Inflammatory macrophage (primary cell): ENCODE measurements around the gene NFATC2.
"Not testable (repeated sequence)": the region's sequence is repeated elsewhere in the genome, so short reads cannot be mapped to it uniquely, and the experiment has no call there.

Experiments used
- DNase-seq, 2 donors: peaks; one replicate each; pipeline ENCODE4 v3.0.0-alpha.2; 2020 to 2022

NFATC2 gene

DNA sequence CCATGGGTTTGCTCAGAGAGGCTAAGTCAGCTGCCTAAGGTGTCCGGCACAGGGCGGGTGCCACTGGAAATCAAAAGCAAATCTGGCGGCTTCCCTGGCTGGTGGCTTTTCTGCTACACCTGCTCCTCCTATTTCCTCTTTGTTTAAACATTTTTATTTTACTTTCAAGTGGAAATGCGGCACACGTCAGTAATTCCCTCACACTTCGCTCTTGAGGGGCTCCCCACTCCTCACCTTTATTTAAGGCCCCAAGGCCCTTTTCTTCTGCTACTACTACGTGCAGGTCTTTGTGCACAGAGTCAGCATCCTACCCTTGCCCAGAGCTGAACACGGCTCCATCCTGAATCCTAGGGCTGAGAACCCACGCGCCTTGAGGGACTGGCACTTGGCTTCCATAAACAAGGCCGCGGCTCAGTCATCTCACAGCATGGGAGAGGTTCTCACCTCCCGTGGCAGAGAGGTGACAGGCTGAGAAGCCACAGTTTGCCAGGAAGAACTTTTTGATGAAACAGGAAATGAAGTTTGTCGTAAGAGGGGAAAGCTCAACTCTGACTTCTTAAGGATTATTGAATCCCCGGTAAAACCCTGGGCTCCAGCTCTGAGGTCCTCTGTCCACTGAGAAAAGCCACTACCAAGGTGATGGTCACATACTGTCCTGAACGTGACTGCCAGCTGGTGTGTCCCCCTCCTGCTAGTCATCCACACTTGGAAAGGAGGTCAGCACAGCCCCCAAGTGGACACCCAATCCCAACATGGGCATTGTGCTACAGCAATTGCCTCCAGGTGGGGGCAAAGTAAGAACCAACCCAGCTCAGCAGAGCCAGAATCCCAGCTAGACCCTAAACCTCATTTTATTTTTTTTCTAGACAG, 48.0 kb downstream of the NFATC2 start:
- no peak for DNase-seq

DNA sequence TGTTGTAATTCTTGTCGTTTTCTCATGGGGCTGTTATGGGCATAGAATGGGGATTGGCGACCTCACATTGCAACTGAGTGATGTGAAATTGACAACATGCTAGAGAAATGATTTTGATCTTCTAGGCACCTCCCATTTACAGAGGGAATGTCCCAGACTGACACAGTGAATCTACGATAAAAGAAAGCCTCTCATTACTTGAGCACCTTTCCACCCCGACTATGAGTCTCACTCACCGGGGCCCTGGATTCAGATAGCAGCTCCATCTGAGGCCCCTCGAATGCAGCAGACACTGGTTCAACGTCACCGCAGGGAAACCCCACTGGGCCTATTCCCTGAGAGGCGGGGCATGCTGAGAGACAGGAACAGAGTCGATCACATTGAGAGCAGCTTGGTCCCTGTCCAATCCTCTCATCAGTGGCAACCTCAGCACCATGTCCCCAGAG, 49.1 kb downstream of the NFATC2 start:
- DNase-seq: no peak

DNA sequence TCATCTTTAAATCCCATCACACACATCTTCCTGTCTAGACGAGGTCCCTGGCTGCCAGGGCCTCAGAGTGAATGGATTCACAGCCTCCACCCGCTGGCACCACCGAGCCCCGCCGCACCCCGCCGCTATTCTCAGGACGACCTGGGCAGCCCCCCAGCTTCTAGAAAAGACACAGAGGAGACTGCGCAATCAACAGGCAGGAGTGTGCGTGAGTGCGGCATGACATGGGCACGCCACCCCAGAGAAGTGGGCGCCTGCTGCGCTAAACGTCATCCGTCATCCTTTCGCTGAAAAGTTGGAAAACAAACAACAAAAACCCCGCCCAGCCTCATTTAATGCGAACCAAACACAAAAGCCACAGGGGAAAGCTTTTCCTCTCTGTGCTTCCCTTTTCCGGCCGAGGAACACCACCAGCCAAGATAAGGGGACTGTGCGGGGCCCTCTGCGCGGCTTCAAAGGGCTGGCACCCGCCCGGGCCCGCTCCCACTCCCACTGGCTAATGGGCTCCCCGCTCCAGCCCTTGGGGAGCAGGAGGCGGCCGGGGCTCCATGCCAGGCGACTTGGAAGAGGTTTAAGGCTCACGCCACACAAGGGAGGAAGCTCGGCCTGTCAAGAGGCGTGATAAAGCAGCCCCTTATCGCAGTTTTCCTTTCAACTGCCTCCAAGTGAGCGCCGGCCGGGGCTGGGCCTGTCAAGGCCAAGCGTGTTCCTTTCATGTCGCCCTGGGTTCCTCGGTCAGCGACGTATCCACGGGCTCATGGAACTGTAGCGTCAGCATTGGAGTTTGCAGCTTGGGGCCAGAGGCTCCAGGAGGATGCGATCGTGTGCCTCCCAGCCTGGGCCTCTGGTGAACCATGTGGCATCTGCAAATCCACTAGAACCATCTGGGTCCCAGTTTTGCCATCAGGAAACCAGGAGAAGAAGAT, 50.1 kb downstream of the NFATC2 start:
- DNase-seq: peak; percentile 12 to 56

DNA sequence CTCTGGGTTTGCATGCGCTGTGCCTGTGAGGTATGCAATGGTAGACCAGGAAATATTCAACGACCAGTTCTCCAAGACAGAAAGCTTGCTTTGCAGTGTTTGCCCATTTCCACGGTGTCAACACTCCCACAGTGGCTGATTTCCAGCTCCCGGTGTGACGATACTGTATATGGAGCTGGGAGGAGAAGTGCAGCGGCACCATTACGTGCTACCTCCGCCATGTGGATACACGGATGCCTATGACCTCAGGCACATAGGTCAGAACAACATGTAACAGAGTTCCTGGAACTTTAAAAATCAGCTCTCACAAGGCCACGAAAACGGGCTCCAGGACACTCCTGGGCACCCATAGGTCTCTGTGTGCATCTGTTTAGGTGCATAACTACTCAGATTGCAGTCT, 51.1 kb downstream of the NFATC2 start:
- no peak for DNase-seq

DNA sequence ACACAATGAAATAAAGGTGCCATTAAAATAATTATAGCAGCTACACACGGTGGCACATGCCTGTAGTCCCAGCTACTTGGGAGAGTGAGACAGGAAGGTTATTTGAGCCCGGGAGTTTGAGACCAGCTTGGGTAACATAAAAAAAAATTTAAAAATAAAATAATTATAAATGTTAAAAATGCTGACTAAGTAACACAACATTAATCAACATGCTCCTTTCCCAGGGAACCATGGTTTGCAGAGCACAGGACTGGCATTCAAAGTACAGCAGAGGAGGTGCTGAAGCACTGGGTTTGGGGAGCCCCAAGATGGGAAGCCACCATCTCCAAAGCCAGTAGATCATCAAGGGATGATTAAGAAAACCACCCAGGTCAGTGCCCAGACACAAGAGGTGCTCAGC, 51.9 kb downstream of the NFATC2 start:
- DNase-seq: no peak

DNA sequence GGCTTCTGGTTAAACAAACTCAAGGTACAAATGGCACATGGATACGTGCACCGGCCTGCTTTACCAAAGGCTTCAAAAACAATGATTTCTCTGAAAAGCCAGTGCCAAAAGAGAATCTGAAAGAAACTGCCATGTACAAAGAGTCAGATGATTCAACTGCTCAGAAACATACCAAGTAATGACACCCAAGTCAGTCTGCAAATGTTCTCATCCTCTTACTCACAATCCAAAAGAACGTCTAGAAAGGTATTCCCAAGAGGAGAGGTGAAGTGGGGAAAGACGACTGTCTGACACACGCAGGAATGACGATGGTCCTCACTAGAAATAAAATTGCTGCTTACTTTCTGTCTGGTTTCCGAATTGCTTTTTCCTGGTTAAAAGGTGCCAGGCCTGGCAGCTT, 52.9 kb downstream of the NFATC2 start:
- DNase-seq: no peak

DNA sequence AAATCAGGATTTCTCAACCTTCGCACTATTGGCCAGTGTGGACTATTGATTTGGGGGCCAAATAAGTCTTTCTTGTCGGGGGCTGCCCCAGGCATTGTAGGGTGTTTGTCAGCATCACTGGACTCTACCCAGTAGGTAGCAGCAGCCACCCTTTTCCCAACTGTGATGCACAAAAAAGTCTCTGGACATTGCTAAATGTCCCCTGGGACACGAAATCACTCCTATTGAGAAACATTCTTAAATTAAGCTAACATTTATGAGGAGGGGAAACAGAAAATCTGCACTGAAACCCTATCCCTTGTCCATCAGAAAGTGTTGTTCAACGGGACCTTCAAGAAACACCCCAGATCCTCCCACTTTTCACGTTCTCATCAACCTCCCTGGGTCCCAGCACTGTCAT, 54.2 kb downstream of the NFATC2 start:
- no peak for DNase-seq

DNA sequence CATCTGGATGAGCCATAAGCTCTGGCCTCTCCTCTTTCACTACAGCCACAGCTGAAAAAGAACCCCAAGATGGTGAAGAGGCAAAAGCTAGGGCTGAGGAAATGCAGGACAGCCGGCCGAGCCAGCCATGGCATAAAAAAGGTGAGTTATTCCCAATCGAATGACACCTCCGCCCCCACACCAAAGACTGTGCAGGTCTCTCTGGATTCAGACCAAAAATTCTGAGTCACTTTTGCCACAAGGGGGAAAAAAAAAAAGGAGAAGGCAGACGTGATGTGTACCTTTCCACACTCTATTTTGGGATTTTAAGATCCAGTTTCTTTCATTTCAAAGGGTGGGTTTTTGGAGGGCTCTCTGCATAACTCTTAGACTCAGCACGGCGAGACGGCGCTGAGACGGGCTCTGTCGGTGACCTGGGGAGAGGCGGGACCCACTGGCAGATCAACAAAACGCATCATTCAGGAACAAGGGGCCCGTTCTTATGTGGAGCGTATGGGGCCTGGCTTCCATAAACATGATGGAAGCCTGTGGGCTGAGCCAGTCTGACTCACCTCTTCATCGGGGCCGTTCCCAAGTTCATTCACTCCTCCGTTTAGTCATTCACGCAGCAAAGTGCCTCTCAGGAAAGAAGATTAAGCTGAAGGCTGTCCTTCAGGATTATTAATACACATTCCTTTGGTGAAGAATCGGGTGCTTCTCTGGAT, 54.8 kb downstream of the NFATC2 start:
- DNase-seq: no peak

DNA sequence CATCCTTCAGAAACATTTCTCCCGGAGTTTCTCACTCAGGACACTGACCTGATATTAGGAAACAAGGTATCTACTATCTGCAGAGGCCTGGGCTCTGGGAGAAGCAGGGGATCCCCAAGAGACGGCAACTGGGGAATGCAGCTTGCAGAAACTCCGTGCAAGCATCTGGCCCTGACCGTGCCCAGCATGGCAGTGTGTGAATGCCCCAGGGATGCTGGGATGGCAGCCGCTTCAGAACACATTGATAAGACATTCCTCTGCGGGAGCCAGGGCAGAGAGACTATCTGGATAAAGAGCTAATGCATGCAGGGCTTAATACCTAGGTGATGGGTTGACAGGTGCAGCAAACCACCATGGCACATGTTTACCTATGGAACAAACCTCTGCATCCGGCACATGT, 55.4 kb downstream of the NFATC2 start:
- no peak for DNase-seq

DNA sequence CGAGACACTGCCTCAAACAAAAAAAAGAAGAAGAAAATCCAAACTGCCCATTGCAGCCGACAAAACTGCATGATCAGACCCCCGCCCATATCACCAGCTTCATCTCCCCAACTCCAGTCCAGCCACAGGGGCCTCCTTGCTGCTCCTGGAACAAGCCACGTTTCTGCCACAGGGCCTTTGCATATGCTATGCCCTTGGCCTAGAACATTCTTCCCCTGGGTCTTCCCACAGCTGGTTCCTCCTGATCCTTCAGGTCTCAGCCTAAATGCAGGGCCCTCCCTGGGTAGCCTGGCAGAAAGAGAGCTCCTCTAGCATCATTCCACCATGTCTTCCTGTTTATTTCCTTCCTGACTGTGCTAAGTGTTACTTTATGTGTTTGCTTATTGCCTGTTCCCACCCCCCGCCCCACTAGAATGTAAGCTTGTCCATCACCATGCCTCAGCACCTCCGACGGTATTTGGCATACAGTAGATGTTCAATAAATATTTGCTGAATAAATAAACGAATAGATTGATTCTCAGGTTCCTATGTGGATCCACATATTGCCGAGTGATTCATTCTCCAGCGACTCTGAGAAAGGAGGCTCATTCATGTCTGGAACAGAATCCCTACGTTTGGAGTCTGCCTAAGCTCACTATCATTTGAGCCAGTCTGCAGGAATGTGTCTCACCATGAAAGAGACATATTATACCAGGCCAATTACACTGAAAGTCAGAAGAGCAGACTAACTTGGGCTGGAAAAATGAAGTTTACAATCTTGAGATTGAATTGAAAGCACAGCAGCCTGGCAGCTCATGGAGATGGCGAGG, 56.1 kb downstream of the NFATC2 start:
- no peak for DNase-seq

DNA sequence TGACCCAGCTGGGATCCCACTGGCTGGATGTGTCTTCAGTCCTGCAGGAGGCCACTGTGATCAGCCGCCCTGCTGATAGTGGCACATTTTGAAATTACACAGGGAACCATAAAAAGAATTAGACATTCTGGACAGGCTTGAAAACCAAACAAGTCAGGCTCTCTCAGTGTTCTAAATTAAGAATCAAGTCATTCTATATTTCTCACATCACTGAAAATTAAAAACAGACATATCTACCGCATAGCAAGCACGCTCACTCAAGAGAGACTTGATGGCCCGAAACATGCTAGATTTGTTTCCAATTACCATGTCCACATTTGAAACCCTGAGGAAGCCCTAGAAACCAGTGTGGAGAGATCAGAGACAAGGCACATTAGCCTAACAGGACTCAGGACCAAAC, 57.7 kb downstream of the NFATC2 start:
- DNase-seq: no peak

DNA sequence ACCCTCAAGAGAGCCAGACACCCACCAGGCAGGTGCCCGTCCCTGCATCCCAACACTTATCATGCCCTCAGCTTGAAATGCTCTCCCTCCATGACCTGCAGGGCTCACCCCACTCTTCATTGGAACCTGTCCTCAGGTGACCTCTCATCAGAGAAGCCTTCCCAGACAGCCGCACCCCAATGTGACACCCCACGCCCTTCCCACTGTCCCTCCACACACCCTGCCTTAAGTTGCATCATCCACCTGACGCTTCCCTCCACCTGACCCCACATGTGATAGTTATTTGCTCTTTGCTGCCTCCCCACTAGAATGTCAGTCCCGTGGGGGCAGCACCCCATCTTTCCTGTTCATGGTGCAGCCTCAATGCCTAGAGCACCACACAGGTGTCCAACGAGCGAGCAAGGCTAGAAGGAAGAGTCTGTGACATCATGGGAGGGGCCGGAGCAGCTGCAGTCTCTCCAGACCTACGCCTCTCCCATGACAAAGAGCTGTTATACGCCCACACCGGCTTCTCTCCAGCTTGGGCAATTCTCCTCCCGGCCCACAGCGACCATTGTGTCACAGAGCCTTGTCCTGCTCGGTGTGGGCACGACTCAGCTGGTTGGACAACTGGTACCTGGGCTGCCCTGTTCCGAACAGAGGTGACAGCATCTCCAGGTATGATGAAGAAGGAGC, 58.2 kb downstream of the NFATC2 start:
- DNase-seq: peak; percentile 69 to 85

DNA sequence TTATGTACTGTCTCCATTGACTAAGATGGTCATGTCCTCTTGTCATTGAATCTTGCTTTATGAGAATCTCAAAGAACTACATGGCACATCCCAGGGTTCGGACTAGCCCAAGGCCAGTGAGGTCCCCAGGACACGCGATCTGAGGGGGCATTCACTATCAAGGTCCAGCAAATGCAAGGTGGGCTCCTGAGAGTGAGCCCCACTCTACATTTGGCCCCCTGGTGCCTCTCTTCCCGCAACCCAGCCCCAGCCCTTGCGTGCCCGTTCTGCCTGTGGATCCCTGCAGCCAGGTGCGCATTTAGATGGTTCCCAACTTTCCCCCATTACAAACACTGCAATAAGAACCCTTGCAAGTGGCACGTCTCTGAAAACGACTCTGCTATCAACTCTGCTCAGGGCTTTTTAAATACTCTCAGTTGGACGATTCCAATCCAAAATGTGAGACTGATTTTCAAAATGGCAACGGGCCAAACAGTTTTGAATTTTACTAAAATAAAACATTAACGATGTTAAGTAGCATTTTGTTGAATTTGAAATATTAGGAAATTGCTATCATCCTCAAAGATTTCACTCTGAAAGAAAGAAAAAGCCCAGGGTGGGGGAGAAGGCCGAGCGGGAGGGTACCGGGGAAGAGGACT, 59.6 kb downstream of the NFATC2 start:
- no peak for DNase-seq

DNA sequence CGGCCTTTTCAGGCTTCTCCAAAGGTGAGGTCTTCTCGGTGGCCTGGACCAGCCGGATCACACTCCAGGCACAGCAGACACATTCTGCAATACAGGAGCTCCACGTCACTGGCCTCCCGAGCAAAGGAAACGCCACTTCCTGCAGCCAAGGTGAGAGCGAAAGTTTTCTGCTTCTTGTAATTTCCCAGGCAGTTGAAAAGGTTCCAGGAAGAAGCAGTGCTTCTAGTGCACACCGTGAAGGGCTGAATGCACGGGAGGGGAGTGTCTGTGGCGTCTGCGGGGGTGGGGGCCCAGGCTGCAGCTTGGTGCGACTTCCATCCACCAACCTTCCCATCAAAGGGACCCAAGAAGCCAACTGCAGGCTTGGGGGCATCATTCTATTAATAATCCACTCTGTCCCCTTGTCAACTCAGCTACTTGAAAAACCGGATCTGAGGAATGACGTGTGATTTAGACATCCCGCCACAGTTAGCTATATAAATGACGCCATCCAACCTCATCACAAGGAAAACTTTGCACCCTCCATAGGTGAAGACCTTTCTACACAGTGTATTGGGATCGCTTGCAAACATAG, 61.1 kb downstream of the NFATC2 start:
- no peak for DNase-seq

DNA sequence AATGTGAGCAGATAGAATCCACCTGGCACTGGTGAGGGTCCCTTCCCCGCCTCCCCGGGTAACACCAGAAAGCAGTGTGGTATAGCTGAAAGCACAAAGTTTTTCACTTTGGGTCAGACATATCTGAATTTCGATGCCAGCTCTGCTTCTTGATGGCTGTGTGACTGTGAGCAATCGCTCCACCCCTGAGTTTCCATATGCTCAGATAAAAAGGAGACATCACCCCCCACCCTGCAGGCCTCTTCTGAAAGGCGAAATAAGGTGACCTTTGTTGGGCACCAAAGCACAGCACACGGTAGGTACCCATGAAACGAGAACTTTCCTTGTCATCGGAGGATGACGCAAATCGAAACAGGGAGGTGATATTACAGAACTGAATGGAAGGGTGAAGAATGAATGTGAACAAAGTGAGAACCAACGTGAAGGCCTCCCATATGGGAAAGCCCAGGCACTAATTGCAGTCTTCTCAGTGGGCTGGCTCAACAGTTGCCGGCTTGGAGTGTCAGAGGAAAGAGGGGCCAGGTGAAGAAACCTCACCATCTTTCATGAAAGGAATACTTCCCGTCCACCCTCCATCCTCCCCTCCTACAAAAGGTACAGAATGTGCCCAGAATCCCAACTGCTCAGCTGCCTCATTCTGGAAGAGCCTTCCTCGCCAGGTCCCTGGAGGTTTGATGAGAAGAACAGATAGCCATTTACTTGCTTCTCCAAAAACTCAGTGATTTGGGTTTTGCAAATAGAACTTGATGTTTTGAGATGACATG, 61.8 kb downstream of the NFATC2 start:
- no peak for DNase-seq

DNA sequence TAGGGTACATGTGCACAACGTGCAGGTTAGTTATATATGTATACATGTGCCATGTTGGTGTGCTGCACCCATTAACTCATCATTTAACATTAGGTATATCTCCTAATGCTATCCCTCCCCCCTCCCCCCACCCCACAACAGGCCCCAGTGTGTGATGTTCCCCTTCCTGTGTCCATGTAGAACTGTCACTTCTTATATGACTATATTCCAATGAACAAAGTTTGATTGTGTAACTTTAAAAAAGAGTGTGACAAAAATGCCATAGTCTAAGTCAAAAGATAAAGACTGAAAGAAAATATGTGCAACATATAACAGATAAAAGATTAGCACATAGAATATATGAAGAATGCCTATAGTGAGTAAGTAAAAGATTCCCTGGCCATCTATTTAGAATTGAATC, 66.4 kb downstream of the NFATC2 start:
- DNase-seq: not testable (repeated sequence)

DNA sequence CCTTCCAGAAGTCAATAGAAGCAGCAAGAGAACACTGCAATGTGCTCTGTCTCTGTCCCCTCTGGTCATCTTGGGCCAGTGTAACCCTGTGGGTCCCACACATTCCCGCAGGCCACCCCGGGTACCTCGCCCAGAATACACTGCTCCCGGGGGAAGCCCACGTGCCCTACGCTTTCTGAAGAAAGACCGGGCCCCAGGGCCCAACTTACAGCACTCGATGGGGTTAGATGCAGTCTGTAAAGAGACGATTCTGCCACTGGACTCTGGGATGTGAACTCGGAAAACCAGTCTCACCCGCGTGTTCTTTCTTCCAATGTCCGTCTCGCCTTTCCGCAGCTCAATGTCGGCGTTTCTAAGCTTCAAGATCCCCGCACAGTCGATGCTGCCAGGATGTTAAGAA, 68.7 kb downstream of the NFATC2 start:
- no peak for DNase-seq

DNA sequence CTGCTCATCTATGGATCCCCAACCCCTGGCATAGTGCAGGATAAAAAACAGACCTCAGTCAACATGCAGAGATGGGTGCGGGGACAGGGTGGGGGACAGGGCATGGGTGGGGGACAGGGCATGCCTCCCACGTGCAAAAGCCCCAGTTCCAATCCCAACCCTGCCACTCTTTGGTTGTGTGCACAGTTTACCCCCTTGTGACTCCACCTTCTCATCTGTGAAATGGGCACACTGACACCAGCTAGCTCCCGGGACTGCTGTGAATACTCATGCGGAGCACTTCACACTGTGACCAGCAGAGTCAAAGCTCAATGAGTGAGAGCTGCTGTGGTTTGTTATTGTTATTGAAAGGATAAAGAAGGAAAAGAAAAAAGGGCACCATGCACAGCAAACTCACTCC, 69.3 kb downstream of the NFATC2 start:
- DNase-seq: no peak

DNA sequence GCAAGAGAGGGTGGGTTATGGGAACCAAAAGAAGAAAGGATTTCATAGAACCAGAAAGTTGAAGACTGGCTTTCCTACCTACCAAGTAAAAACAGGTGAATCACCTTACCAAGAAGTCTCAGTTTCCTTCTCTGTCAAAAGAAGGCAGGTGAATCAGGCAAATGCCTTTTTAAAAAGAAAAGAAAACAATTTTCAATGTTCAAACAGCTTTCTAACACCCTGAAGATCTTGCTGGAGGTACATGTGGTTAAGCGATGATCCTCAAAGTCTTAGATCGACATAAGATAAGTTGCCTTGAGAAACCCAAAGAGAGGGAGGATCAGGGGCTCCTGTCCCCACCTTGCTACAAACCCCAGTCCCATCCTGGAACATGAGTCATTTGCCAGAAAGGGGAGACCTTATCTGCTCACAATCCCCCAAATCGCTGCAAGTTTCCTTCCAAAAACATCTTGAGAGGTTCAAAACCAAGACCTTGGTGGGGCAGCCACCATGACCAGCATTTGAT, 71.6 kb downstream of the NFATC2 start:
- no peak for DNase-seq

DNA sequence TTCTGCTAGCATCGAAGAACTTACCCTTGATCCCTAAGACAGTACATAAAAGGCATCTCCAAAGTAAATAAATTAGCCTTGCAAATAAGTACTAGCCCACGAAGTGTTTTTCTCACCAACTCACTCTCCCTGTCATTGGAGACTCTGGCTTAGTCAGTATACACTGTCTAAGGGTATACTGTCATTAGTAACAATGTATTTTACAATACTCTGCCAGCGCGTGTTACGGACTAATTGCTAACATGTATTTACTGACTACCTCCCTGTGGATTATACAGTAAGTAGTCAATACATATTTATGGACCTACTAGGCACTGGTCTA, 72.1 kb downstream of the NFATC2 start:
- no peak for DNase-seq
